ENCODE data around the gene NPHP4.
"Not testable (repeated sequence)": the region's sequence is repeated elsewhere in the genome, so short reads cannot be mapped to it uniquely, and the experiment has no call there.

Gene NPHP4

DNA sequence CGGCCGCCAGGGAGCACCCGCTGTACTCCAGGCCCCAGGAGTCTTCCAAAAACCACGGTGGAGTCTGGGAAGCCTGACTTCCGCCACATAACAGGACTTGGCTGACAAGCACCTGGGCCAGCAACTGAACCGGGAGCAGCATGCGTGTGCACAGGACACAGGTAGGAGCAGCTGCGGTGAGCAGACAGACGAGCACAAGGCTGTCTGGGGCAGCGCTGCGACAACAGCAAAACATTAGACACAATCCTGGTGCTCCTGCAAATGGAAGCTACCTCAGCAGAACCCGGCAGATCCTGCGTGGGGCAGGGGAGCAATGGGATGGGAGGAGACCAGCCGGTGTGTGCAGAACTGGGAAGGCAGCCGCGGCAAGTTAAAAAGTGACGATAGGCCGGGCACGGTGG lies 80.4 kb downstream of the NPHP4 start:
- no peak for DNase-seq (ENCODE audit: low read depth)

- DNase-seq (ENCODE audit: low read depth): no peak
Measured at GRCh38 chr1:5911157-5911556, 81.1 kb downstream of the NPHP4 start.

GRCh38 chr1:5910666-5911065 lies 81.6 kb downstream of the NPHP4 start:
- DNase-seq (ENCODE audit: low read depth): no peak

DNA sequence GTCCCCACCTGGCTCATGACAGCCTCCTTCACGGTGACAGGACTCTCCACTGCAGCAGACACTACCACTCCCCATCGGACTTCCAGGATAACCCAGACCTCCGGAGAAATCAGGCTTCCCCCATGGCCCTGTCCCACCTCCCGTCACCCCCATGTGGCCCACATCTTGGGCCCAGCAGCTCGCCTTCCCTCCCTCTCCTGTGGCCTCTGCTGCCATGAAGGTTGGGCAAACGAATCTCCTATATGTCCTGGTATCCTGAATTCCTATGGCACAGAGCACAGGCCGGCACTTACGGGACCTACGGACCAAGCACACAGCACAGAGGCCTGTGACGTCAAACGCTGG lies 82.0 kb downstream of the NPHP4 start:
- no peak for DNase-seq (ENCODE audit: low read depth)

DNA sequence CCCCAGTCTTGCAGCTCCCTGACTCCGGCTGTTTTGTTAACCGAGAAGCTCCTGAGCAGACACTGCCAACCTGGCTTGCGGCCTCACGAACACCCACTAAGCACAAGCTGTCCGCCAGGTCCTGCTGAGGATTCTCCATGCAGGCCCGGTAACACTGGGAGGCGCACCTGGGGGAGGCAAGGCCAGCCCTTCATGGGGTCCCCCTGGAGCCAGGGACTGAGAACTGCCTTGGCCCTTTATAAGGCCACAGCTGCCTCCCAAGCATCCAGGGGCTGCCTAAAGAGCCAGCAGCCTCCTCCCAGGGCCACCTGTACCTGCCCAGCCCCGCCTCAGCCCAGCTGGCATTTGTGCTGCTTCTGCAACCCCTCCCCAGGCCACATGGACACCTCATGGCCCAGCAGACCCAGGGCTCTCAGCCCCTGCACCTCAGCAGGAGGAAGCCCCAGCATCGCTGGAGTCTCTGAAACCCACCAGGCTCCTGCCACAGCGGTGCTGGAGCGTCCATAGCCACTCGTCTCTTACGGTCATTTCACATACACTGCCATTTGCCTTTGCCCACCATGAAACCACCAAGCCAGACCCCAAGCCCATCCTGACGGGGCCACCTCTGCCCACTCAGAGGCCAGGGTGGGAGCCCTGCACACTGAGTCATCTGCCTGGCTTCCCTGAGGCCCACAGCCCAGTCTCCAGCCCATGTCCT lies 82.5 kb downstream of the NPHP4 start:
- DNase-seq (ENCODE audit: low read depth): no peak

DNA sequence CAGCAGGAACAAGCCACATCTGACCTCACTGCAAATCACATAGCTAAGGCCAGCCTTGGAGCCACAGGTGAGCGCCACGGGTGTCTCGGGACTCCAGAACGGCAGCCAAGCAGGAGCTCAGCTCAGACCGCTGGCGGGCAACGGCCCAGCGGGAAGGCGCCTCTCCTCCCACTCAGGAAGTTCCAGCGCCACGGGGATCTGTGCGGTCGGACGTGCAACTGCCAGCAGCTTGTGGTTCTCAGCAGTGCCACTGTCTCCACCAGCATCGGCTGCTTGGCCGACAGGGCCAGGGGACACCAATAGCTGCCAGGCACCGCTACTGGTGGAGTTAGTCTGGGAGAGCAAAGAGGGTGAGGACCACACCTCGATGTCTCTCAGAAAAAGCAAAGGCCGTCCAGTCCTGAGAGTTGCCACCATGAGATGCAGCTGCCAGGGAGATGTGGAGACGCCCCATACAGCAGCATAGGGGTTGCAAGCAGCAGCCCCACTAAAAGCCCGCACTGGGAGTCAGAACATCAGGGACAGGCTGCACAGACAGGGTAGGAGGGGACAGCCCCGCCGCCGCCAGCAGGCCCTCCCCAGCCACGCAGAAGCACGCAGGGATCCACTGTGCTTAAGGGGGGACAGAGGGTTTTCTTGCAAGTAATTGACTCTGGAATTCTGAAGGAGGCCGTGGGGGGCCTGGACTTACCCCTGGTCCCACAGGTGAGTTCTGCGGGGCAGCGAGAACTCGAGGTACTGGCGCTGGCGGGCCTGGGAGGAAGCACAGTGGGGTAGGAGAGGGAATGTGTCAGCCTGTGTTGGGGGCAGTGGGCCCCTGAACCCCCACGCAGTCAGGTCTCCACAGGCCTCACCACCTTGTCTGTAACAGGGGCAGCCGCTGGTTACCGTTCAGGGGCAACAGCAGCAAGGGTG lies 83.5 kb downstream of the NPHP4 start:
- DNase-seq (ENCODE audit: low read depth): no peak

DNA sequence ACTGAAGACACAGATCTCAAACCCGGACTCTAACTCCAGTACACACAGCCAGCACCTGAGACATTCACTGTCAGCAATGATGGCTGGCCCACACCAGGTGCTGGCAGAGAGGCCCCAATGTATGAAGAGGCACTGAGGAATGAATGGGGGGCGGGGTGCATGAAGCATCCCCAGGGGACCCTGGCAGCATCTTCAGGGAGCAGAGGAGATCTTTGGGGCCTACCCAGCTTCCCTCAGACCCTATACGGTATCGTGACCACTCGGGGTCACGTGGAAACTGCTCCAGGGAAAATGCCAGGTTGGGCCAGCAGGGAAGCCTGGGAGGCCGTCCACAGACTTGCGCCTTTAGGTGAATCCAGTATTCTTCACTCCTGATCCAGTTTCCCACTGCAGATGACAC lies 84.3 kb downstream of the NPHP4 start:
- no peak for DNase-seq (ENCODE audit: low read depth)

DNA sequence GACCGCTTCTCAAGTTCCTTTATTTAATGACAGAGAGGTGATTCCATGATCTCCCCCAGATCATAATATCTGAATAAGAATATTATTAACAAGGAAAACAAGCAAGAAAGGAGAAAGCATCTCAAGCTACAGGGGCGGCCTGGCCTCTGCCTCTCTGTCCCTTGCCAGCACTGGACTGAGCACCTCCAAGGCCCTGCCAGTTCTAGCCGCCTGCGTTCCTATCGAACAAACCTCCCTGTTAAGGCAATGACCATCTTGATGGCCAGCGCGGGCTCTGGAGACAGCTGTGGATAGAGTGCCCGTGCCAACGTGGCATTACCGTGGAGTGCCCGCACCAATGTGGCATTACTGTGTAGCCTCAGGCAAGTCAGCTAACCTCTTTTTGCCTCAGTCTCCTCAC lies 84.8 kb downstream of the NPHP4 start:
- DNase-seq (ENCODE audit: low read depth): no peak

GRCh38 chr1:5906966-5907365 lies 85.3 kb downstream of the NPHP4 start:
- no peak for DNase-seq (ENCODE audit: low read depth)

- DNase-seq (ENCODE audit: low read depth): no peak
Measured at GRCh38 chr1:5906116-5906515, 86.1 kb downstream of the NPHP4 start.

GRCh38 chr1:5905436-5905835 lies 86.8 kb downstream of the NPHP4 start:
- DNase-seq (ENCODE audit: low read depth): no peak

DNA sequence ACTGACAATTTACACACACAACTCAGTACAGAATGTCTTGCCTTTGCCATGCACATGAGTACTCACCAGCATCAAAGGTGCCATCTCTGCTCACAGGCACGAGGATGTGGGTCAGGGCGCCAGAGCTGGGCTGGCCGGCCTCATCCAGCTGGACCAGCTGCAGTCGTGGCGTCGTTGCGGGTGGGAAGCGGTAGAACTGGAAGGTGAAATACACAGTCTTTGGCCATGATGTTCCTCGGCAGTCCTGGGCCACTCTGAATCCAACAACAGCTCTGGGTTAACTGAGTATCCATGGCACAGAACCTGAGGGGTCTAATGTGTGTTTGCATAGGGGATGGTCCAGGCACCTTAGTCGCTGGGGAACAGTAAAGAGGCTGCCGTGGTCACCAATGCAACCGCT lies 87.7 kb downstream of the NPHP4 start:
- DNase-seq (ENCODE audit: low read depth): no peak

GRCh38 chr1:5903680-5904079 lies 88.5 kb downstream of the NPHP4 start:
- DNase-seq (ENCODE audit: low read depth): no peak

GRCh38 chr1:5903031-5903430 lies 89.2 kb downstream of the NPHP4 start:
- no peak for DNase-seq (ENCODE audit: low read depth)

GRCh38 chr1:5901841-5902240 lies 90.4 kb downstream of the NPHP4 start:
- DNase-seq (ENCODE audit: low read depth): no peak

DNA sequence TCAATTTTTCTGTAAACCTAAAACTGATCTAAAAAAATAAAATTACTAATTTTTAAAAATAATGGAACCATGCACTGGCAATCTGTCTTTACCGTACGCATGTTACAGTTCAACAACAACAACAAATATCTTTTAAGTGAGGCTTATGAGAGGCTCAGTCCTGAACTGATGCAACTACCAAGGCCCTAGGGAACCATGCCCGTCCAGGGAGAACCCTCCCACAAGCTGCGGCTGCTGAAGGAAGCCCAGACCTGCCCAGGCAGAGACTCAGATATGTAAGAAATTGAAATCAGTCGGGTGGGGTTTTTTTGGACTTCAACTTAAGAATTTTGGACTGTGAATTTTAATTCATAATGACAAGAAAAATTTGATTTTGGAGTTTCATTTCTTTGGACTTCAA lies 91.1 kb downstream of the NPHP4 start:
- DNase-seq (ENCODE audit: low read depth): no peak

DNA sequence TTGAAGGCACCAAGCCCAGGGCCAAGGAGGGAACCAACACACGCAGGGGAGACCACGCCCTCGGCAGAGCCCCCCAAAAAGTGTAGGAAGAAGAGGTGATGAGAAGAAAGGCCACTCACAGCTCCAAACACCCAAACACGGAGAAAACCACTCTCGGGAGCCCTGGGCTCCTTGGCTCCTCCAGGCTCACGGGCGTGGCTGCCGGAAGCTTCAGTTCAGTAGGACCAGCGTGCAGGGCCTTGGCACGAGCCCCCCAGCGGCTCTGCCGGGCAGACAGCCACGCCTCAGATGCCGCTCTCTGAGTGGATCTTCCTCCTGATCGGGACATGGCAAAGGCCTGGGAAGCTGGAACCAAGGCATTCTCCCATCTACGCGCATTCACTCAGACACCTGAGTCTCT lies 94.0 kb downstream of the NPHP4 start:
- DNase-seq (ENCODE audit: low read depth): no peak

GRCh38 chr1:5896706-5897660 lies 95.2 kb downstream of the NPHP4 start:
- DNase-seq (ENCODE audit: low read depth): no peak

- DNase-seq (ENCODE audit: low read depth): no peak
Measured at GRCh38 chr1:5895446-5896406, 96.5 kb downstream of the NPHP4 start.

GRCh38 chr1:5893699-5894278 lies 98.4 kb downstream of the NPHP4 start:
- DNase-seq (ENCODE audit: low read depth): not testable (repeated sequence)

GRCh38 chr1:5892329-5892728 lies 99.9 kb downstream of the NPHP4 start:
- DNase-seq (ENCODE audit: low read depth): no peak
